ENCODE results near the gene FSTL1.

FSTL1 gene

GRCh38 chr3:120481081-120481480 lies 30.3 kb upstream of the FSTL1 start:
- Histone ChIP-seq H3K4me3 (ENCODE audit: extremely low read depth, insufficient read depth, low read length, poor library complexity, severe bottlenecking) (no peak overlapping the region), H3K9me3 (ENCODE audit: control insufficient read depth, low read length) (no peaks in the 10 kb centered on the region), H3K27ac (ENCODE audit: low read depth, low read length, severe bottlenecking) (no peak overlapping the region), H3K4me1 (ENCODE audit: control insufficient read depth, insufficient read depth, low read length, poor library complexity, severe bottlenecking) (peaks cover 10% of the 10 kb centered on the region), H3K36me3 (ENCODE audit: control insufficient read depth, insufficient read depth, low read length) (no peaks in the 10 kb centered on the region)
- WGBS, 2 experiments (ENCODE audit: insufficient coverage in 2 of 2): 92 to 100% methylated on average over 2 of the region's 2 CpGs

GRCh38 chr3:120477781-120478180 lies 27.0 kb upstream of the FSTL1 start:
- no peak overlapping the region for H3K4me3 ChIP-seq (ENCODE audit: extremely low read depth, insufficient read depth, low read length, poor library complexity, severe bottlenecking)
- H3K4me1 ChIP-seq (ENCODE audit: control insufficient read depth, insufficient read depth, low read length, poor library complexity, severe bottlenecking): peaks cover 14% of the 10 kb centered on the region
- WGBS, 2 experiments (ENCODE audit: insufficient coverage in 2 of 2): 87 to 100% methylated on average over 2 to 4 of the region's 4 CpGs
- H3K36me3 ChIP-seq (ENCODE audit: control insufficient read depth, insufficient read depth, low read length): no peaks in the 10 kb centered on the region
- H3K9me3 ChIP-seq (ENCODE audit: control insufficient read depth, low read length): peaks cover 4% of the 10 kb centered on the region
- peak overlapping the region; percentile 41 for H3K27ac ChIP-seq (ENCODE audit: low read depth, low read length, severe bottlenecking)

GRCh38 chr3:120475722-120476377 lies 25.1 kb upstream of the FSTL1 start:
- 59 to 71% methylated on average over 6 of the region's 6 CpGs for WGBS, 2 experiments (ENCODE audit: insufficient coverage in 2 of 2)
- H3K4me3 ChIP-seq (ENCODE audit: extremely low read depth, insufficient read depth, low read length, poor library complexity, severe bottlenecking): no peak overlapping the region
- H3K36me3 ChIP-seq (ENCODE audit: control insufficient read depth, insufficient read depth, low read length): no peaks in the 10 kb centered on the region
- H3K4me1 ChIP-seq (ENCODE audit: control insufficient read depth, insufficient read depth, low read length, poor library complexity, severe bottlenecking): peaks cover 25% of the 10 kb centered on the region
- H3K27ac ChIP-seq (ENCODE audit: low read depth, low read length, severe bottlenecking): no peak overlapping the region
- H3K9me3 ChIP-seq (ENCODE audit: control insufficient read depth, low read length): peaks cover 7% of the 10 kb centered on the region

- Histone ChIP-seq H3K4me3 (ENCODE audit: extremely low read depth, insufficient read depth, low read length, poor library complexity, severe bottlenecking) (no peak overlapping the region), H3K4me1 (ENCODE audit: control insufficient read depth, insufficient read depth, low read length, poor library complexity, severe bottlenecking) (peaks cover 42% of the 10 kb centered on the region), H3K36me3 (ENCODE audit: control insufficient read depth, insufficient read depth, low read length) (no peaks in the 10 kb centered on the region), H3K27ac (ENCODE audit: low read depth, low read length, severe bottlenecking) (no peak overlapping the region), H3K9me3 (ENCODE audit: control insufficient read depth, low read length) (peaks cover 7% of the 10 kb centered on the region)
- WGBS, 2 experiments (ENCODE audit: insufficient coverage in 2 of 2): 100% methylated on average over 1 of the region's 3 CpGs
Measured at GRCh38 chr3:120473896-120474675, 23.3 kb upstream of the FSTL1 start.

GRCh38 chr3:120473389-120473788 lies 22.6 kb upstream of the FSTL1 start:
- WGBS, 2 experiments (ENCODE audit: insufficient coverage in 2 of 2): 88 to 100% methylated on average over 1 to 2 of the region's 2 CpGs
- Histone ChIP-seq H3K4me1 (ENCODE audit: control insufficient read depth, insufficient read depth, low read length, poor library complexity, severe bottlenecking) (peaks cover 49% of the 10 kb centered on the region), H3K4me3 (ENCODE audit: extremely low read depth, insufficient read depth, low read length, poor library complexity, severe bottlenecking) (no peak overlapping the region)

GRCh38 chr3:120472121-120472844 lies 21.5 kb upstream of the FSTL1 start:
- Histone ChIP-seq H3K4me1 (ENCODE audit: control insufficient read depth, insufficient read depth, low read length, poor library complexity, severe bottlenecking) (peaks cover 52% of the 10 kb centered on the region), H3K36me3 (ENCODE audit: control insufficient read depth, insufficient read depth, low read length) (no peaks in the 10 kb centered on the region), H3K4me3 (ENCODE audit: extremely low read depth, insufficient read depth, low read length, poor library complexity, severe bottlenecking) (no peak overlapping the region), H3K27ac (ENCODE audit: low read depth, low read length, severe bottlenecking) (no peak overlapping the region), H3K9me3 (ENCODE audit: control insufficient read depth, low read length) (peaks cover 7% of the 10 kb centered on the region)
- 92 to 97% methylated on average over 2 to 3 of the region's 3 CpGs for WGBS, 2 experiments (ENCODE audit: insufficient coverage in 2 of 2)

More at GRCh38 chr3:120473389-120473788, 22.6 kb upstream of the FSTL1 start:
- Histone ChIP-seq H3K36me3 (ENCODE audit: control insufficient read depth, insufficient read depth, low read length) (no peaks in the 10 kb centered on the region), H3K27ac (ENCODE audit: low read depth, low read length, severe bottlenecking) (no peak overlapping the region), H3K9me3 (ENCODE audit: control insufficient read depth, low read length) (peaks cover 7% of the 10 kb centered on the region)

- WGBS, 2 experiments (ENCODE audit: insufficient coverage in 2 of 2): 80 to 83% methylated on average over 1 of the region's 3 CpGs
- H3K4me1 ChIP-seq (ENCODE audit: control insufficient read depth, insufficient read depth, low read length, poor library complexity, severe bottlenecking): peaks cover 50% of the 10 kb centered on the region
- no peak overlapping the region for H3K27ac ChIP-seq (ENCODE audit: low read depth, low read length, severe bottlenecking)
- peaks cover 7% of the 10 kb centered on the region for H3K9me3 ChIP-seq (ENCODE audit: control insufficient read depth, low read length)
- H3K36me3 ChIP-seq (ENCODE audit: control insufficient read depth, insufficient read depth, low read length): no peaks in the 10 kb centered on the region
- H3K4me3 ChIP-seq (ENCODE audit: extremely low read depth, insufficient read depth, low read length, poor library complexity, severe bottlenecking): no peak overlapping the region
Measured at GRCh38 chr3:120471643-120472042, 20.9 kb upstream of the FSTL1 start.

- Histone ChIP-seq H3K9me3 (ENCODE audit: control insufficient read depth, low read length) (peaks cover 7% of the 10 kb centered on the region), H3K4me3 (ENCODE audit: extremely low read depth, insufficient read depth, low read length, poor library complexity, severe bottlenecking) (no peak overlapping the region), H3K27ac (ENCODE audit: low read depth, low read length, severe bottlenecking) (no peak overlapping the region), H3K4me1 (ENCODE audit: control insufficient read depth, insufficient read depth, low read length, poor library complexity, severe bottlenecking) (peaks cover 45% of the 10 kb centered on the region), H3K36me3 (ENCODE audit: control insufficient read depth, insufficient read depth, low read length) (no peaks in the 10 kb centered on the region)
- no CpG with 5 or more reads among the region's 2 CpGs for WGBS, 2 experiments (ENCODE audit: insufficient coverage in 2 of 2)
Measured at GRCh38 chr3:120470870-120471269, 20.1 kb upstream of the FSTL1 start.

GRCh38 chr3:120469882-120470301 lies 19.1 kb upstream of the FSTL1 start:
- WGBS, 2 experiments (ENCODE audit: insufficient coverage in 2 of 2): 60 to 73% methylated on average over 1 to 2 of the region's 4 CpGs
- no peak overlapping the region for H3K4me3 ChIP-seq (ENCODE audit: extremely low read depth, insufficient read depth, low read length, poor library complexity, severe bottlenecking)
- H3K4me1 ChIP-seq (ENCODE audit: control insufficient read depth, insufficient read depth, low read length, poor library complexity, severe bottlenecking): peaks cover 41% of the 10 kb centered on the region
- H3K36me3 ChIP-seq (ENCODE audit: control insufficient read depth, insufficient read depth, low read length): no peaks in the 10 kb centered on the region
- peaks cover 7% of the 10 kb centered on the region for H3K9me3 ChIP-seq (ENCODE audit: control insufficient read depth, low read length)
- H3K27ac ChIP-seq (ENCODE audit: low read depth, low read length, severe bottlenecking): peak overlapping the region; percentile 85

- Histone ChIP-seq H3K36me3 (ENCODE audit: control insufficient read depth, insufficient read depth, low read length) (no peaks in the 10 kb centered on the region), H3K4me3 (ENCODE audit: extremely low read depth, insufficient read depth, low read length, poor library complexity, severe bottlenecking) (no peak overlapping the region), H3K4me1 (ENCODE audit: control insufficient read depth, insufficient read depth, low read length, poor library complexity, severe bottlenecking) (peaks cover 41% of the 10 kb centered on the region), H3K9me3 (ENCODE audit: control insufficient read depth, low read length) (peaks cover 7% of the 10 kb centered on the region), H3K27ac (ENCODE audit: low read depth, low read length, severe bottlenecking) (peak overlapping the region; percentile 85)
- WGBS, 2 experiments (ENCODE audit: insufficient coverage in 2 of 2): 93 to 95% methylated on average over 2 to 3 of the region's 3 CpGs
Measured at GRCh38 chr3:120469440-120469839, 18.6 kb upstream of the FSTL1 start.
